Epithelial cell of esophagus (primary cell): ENCODE measurements around the gene LRRC42.

ENCODE experiments used
- DNase-seq: peaks from one replicate; pipeline ENCODE4 v3.0.0; 2010; ENCODE audit warnings: low read depth
- H3K4me3 ChIP-seq: 2 replicates; pipeline ENCODE4 v1.5.1; 2011; ENCODE audit warnings: mild to moderate bottlenecking, low read length, control low read depth
- TF ChIP-seq, protein P1 (sequence below): IDR thresholded peaks from 2 replicates; pipeline ENCODE4 v1.5.1; 2011; ENCODE audit warnings: low read depth, mild to moderate bottlenecking, low read length, control low read depth, inconsistent platforms; ENCODE audit not compliant: insufficient read depth; ENCODE audit errors: missing control alignments

LRRC42 gene

GRCh38 chr1:54004481-54005049 lies 58.4 kb downstream of the LRRC42 start:
- no peak for DNase-seq
- H3K4me3 ChIP-seq: no peak overlapping the region
- TF ChIP-seq, protein P1, sequence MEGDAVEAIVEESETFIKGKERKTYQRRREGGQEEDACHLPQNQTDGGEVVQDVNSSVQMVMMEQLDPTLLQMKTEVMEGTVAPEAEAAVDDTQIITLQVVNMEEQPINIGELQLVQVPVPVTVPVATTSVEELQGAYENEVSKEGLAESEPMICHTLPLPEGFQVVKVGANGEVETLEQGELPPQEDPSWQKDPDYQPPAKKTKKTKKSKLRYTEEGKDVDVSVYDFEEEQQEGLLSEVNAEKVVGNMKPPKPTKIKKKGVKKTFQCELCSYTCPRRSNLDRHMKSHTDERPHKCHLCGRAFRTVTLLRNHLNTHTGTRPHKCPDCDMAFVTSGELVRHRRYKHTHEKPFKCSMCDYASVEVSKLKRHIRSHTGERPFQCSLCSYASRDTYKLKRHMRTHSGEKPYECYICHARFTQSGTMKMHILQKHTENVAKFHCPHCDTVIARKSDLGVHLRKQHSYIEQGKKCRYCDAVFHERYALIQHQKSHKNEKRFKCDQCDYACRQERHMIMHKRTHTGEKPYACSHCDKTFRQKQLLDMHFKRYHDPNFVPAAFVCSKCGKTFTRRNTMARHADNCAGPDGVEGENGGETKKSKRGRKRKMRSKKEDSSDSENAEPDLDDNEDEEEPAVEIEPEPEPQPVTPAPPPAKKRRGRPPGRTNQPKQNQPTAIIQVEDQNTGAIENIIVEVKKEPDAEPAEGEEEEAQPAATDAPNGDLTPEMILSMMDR: no peak

- TF ChIP-seq, protein P1: no peak
- DNase-seq: no peak
- no peak overlapping the region for H3K4me3 ChIP-seq
Observed at GRCh38 chr1:54006508-54006907, 60.4 kb downstream of the LRRC42 start.

- TF ChIP-seq, protein P1: no peak
- no peak for DNase-seq
- H3K4me3 ChIP-seq: no peak overlapping the region
Observed at GRCh38 chr1:54007613-54008012, 61.5 kb downstream of the LRRC42 start.

- H3K4me3 ChIP-seq: no peak overlapping the region
- DNase-seq: no peak
- TF ChIP-seq, protein P1: no peak
Observed at GRCh38 chr1:54008876-54009275, 62.7 kb downstream of the LRRC42 start.

DNA sequence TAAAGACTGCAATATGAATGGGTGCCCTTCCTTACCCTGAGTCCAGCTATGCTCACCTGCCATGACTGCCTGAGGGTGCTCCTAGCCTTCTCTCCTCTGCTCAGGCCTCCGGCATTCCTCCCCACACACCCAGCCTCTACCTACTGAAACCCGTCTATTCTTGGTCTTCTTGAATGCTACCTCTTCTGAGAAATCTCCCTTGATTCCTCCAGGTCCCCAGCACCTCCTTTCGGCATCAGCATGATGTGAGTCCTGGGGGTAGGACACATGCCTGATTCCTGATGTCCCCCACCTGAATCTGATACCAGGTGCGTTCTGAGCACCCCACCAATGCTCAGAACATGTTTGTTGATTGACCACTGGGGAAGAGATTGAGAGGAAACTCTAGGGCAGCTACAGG lies 63.3 kb downstream of the LRRC42 start:
- H3K4me3 ChIP-seq: no peak overlapping the region
- no peak for DNase-seq
- TF ChIP-seq, protein P1: no peak

DNA sequence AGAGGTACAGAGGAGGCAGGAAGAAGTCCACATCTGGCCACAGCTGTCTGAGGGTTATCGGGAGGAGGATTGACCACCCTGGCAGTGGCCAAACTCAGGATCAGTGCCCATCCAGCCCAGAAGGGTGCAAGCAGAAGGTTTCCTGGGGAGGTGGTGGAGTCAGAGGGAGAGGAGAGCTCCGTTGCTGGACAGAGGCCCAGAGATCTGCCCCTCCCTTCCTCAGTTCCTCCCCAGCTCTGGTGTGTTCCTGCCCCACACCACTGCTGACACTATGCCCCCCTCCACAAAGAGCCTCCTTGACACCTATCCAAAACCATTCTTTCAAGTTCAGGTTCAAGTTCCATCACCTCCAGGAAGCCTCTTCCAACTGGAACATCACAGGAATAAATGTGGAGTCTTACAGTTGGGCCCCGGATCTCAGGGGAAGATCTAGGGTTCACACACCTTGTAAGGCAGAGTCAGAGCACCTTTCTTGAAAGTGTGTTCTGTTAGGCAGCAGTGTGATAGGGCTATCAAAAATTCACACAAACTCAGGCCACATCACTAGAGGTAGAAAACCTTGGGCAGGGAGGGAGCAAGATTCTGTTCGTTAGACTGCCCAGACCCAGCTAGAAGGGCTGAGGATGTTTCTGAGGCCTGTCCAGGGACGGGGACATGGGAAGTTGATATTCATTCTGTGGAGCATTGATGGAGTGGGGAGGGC lies 64.4 kb downstream of the LRRC42 start:
- no peak for DNase-seq
- no peak overlapping the region for H3K4me3 ChIP-seq
- TF ChIP-seq, protein P1: no peak
